Measurements from ENCODE around the gene COL21A1. TPM values are rescaled to one million over a fixed set of nuclear protein-coding genes. Genes with fewer than 3 reads are reported as not detected.

Gene COL21A1
- total RNA-seq, 4 donors from 2014 or later: 2.4 to 135 (median 18.4) TPM

- Histone ChIP-seq H3K9me3 (no peaks in the 10 kb centered on the region), H3K27ac (no peak overlapping the region), H3K4me3 (no peak overlapping the region), H3K27me3 (no peaks in the 10 kb centered on the region), H3K4me1 (no peaks in the 10 kb centered on the region), H3K36me3 (no peaks in the 10 kb centered on the region)
- DNase-seq: no peak
- intact Hi-C loops (cut with DNase I; ENCODE audit: low total_unique reads): no loop called here
- TF ChIP-seq, protein P1, sequence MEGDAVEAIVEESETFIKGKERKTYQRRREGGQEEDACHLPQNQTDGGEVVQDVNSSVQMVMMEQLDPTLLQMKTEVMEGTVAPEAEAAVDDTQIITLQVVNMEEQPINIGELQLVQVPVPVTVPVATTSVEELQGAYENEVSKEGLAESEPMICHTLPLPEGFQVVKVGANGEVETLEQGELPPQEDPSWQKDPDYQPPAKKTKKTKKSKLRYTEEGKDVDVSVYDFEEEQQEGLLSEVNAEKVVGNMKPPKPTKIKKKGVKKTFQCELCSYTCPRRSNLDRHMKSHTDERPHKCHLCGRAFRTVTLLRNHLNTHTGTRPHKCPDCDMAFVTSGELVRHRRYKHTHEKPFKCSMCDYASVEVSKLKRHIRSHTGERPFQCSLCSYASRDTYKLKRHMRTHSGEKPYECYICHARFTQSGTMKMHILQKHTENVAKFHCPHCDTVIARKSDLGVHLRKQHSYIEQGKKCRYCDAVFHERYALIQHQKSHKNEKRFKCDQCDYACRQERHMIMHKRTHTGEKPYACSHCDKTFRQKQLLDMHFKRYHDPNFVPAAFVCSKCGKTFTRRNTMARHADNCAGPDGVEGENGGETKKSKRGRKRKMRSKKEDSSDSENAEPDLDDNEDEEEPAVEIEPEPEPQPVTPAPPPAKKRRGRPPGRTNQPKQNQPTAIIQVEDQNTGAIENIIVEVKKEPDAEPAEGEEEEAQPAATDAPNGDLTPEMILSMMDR (IDR thresholded peaks at IDR 0.05): no peak
- no peak for TF ChIP-seq POLR2A (IDR thresholded peaks at IDR 0.05)
Observed at GRCh38 chr6:56143796-56144195, 103.6 kb downstream of the COL21A1 start.

DNA sequence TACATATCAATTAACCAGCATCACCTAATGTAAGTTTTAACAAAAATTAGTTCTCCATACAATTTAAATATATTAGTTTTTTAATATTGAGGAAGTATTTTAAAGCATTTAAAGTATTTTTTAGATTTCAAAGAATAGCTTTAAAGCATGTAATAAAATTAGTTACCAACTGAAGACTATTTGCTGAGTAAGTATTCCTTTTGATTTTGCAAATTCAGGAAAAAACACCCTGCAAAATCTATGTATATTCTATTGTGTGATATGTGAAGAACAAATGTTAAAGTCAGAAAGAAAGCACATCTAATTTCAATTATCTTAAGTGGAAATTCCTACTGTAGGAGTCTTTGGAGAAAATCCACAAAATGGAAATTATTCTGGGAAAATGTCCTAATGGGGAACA, 107.3 kb downstream of the COL21A1 start:
- Histone ChIP-seq H3K27me3 (no peaks in the 10 kb centered on the region), H3K27ac (no peak overlapping the region), H3K4me1 (no peaks in the 10 kb centered on the region), H3K9me3 (no peaks in the 10 kb centered on the region), H3K4me3 (no peak overlapping the region), H3K36me3 (no peaks in the 10 kb centered on the region)
- DNase-seq: no peak
- intact Hi-C loops (cut with DNase I; ENCODE audit: low total_unique reads): no loop called here
- TF ChIP-seq, protein P1 (IDR thresholded peaks at IDR 0.05): no peak
- TF ChIP-seq POLR2A (IDR thresholded peaks at IDR 0.05): no peak

GRCh38 chr6:56115715-56116114, 131.7 kb downstream of the COL21A1 start:
- no peaks in the 10 kb centered on the region for H3K27me3 ChIP-seq
- H3K4me1 ChIP-seq: no peaks in the 10 kb centered on the region
- no peak for DNase-seq
- no peak overlapping the region for H3K4me3 ChIP-seq
- intact Hi-C loops (cut with DNase I; ENCODE audit: low total_unique reads): no loop called here
- peaks cover 0 to 8% of the 10 kb centered on the region in 2 donors for H3K9me3 ChIP-seq
- TF ChIP-seq, protein P1 (IDR thresholded peaks at IDR 0.05): no peak
- TF ChIP-seq POLR2A (IDR thresholded peaks at IDR 0.05): no peak
- no peaks in the 10 kb centered on the region for H3K36me3 ChIP-seq
- no peak overlapping the region for H3K27ac ChIP-seq

- TF ChIP-seq, protein P1 (IDR thresholded peaks at IDR 0.05): no peak
- TF ChIP-seq POLR2A (IDR thresholded peaks at IDR 0.05): no peak
- Histone ChIP-seq H3K4me3 (no peak overlapping the region), H3K36me3 (no peaks in the 10 kb centered on the region), H3K27ac (no peak overlapping the region), H3K9me3 (no peaks in the 10 kb centered on the region), H3K27me3 (no peaks in the 10 kb centered on the region), H3K4me1 (no peaks in the 10 kb centered on the region)
- DNase-seq: no peak
- intact Hi-C loops (cut with DNase I; ENCODE audit: low total_unique reads): no loop called here
Observed at GRCh38 chr6:56109149-56109548, 138.2 kb downstream of the COL21A1 start.

- TF ChIP-seq POLR2A (IDR thresholded peaks at IDR 0.05): no peak
- TF ChIP-seq, protein P1 (IDR thresholded peaks at IDR 0.05): no peak
- Histone ChIP-seq H3K27me3 (no peaks in the 10 kb centered on the region), H3K4me1 (no peaks in the 10 kb centered on the region), H3K4me3 (no peak overlapping the region), H3K27ac (no peak overlapping the region), H3K36me3 (no peaks in the 10 kb centered on the region), H3K9me3 (no peaks in the 10 kb centered on the region)
- intact Hi-C loops (cut with DNase I; ENCODE audit: low total_unique reads): no loop called here
- DNase-seq: no peak
Observed at GRCh38 chr6:56106231-56106630, 141.1 kb downstream of the COL21A1 start.

Data from uterus (tissue), 4 donors.